ENCODE results near the gene CRTC3.
"Not testable (repeated sequence)": the region's sequence is repeated elsewhere in the genome, so short reads cannot be mapped to it uniquely, and the experiment has no call there.

The CRTC3 gene

GRCh38 chr15:90523373-90523772 is 6.3 kb upstream of the CRTC3 start:
- DNase-seq, result no peak

- DNase-seq, result not testable (repeated sequence)
These were observed 5.5 kb upstream of the CRTC3 start for GRCh38 chr15:90524018-90524803.

- DNase-seq, result no peak
These were observed 732 bp upstream of the CRTC3 start for GRCh38 chr15:90529011-90529370.

DNA sequence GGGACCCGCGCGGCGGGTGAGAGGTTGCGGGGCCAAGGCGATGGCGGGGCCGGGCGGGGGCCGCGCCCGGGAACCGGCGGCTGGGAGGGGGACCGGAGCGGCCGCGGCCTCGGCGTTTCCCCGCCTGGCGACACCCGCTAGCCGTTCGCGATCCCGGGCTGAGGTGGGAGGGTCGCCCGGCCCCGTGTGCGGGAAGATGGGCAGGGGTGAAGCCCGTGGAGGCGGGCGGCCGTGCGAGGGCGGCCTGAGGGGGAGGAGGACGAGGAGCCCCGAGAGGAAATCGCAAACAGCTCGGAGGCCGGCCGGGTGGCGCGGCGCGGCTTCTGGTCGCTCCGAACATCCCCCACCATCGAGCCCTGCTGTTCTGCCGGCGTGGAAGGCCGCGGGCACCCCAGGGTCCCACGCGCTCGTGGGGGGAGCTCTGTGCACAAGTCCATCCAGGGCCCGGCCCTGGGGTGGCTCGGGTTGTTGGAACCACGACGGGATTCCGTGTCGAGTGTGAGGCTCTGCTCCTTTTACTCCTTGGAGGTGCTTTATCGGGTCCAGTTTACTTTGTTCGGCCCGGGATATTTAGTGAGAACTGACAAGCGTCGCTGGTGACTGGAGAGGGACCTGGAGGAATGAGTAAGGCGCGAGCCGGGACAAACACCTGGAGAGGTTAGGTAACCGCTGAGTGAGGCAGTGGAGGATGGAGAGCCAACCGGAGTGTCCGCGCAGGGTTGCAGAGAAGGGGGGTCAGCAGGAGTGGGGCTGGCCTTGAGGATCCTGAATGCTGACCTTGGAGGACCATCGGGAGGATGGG is 728 bp downstream of the CRTC3 start:
- DNase-seq, result peak; percentile 51

- no peak for DNase-seq
These were observed 1.4 kb downstream of the CRTC3 start for GRCh38 chr15:90531147-90531546.

DNA sequence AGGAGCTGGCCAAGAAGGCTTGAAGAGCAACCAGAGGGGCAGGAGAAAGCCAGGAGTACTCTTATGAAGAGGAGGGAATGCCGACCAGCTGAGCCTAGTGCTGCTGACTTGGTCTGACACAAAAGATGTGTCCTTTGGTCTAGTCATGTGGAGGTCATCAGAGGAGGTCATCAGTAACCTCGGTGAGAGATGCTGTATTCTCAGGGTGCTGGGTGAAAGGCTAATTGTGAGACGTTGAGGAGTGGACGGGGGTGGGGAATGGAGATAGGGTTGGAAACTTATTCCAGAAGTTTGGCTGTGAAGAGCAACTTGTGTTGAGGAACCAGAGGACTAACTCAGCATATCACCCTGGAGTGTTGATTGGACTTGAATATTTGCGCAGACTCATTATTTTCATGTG is 5.5 kb downstream of the CRTC3 start:
- DNase-seq, result no peak

GRCh38 chr15:90539789-90540188 is 10.1 kb downstream of the CRTC3 start:
- no peak for DNase-seq

DNA sequence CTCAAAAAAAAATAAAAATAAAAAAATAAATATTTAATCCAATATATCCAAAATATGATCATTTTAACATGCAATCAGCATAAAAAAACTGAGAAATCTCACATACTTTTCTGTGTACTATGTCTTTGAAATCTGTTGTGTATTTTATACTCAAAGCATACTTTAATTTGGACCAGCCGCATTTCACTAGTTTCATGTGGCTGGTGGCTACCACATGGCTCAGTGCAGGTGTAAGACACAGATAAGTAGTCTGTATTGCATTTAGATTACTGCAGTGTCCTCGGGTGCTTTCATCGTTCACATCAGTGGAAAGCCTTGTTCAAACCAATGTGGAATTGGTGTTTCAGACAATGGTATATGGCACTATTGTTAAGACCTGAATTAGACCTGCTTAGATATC is 11.0 kb downstream of the CRTC3 start:
- DNase-seq, result no peak

DNA sequence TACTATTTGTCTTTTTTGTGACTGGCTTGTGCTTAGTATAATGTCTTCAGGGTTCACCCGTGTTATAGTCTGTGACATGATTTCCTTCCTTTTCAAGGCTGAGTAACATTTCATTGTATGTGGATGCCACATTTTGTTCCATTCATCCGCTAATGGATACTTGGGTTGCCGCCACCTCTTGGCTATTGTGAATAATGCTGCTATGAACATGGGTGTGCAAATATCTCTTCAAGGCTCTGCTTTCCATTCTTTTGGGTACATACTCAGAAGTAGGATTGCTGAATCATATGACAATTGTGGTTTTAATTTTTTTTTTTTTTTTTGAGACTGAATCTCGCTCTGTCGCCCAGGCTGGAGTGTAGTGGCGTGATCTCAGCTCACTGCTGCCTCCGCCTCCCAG is 15.4 kb downstream of the CRTC3 start:
- no peak for DNase-seq

- DNase-seq, result no peak
These were observed 17.8 kb downstream of the CRTC3 start for GRCh38 chr15:90547540-90547939.

- no peak for DNase-seq
These were observed 21.2 kb downstream of the CRTC3 start for GRCh38 chr15:90550919-90551318.

DNA sequence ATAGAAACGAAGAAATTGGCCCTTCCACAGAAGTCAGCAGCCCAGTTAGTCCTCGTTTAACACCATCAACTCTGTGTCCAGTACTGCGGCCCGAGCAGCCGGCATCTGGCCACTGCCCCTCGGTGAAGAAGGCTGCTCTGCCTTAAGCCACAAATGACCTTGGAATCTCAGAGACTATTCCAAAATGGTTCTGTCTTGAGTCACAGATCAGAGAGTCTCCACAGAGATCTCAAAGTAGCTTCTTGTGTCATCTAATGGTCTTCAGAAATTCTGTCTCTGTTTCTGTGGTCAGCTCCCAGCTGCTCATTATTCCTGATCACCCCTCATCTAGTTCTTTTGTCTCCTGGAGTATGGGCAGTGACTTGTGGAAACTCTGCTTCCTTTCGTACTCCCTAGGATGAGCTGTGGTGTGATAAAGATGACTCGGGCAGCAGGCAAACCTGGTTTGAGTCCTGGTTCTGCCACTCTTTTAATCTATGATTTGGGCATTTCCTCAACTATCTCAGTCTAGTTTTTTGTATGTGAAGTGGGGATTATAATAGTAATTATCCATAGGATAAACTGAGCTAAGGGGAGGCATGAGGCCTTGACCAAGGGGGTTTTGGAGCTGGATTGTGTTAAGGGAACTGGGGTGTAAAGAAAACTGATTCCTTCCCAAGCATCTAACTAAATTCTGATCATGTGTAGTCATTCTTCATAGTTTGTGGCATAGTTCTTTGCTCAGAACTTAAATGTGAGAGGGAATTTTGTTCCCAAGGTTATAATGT is 22.6 kb downstream of the CRTC3 start:
- DNase-seq, result no peak

- DNase-seq, result no peak
These were observed 23.1 kb downstream of the CRTC3 start for GRCh38 chr15:90552929-90553211.

GRCh38 chr15:90553248-90553745 is 23.6 kb downstream of the CRTC3 start:
- DNase-seq, result no peak

- DNase-seq, result no peak
These were observed 27.7 kb downstream of the CRTC3 start for GRCh38 chr15:90557186-90558084.

- no peak for DNase-seq
These were observed 28.4 kb downstream of the CRTC3 start for GRCh38 chr15:90558171-90558573.

DNA sequence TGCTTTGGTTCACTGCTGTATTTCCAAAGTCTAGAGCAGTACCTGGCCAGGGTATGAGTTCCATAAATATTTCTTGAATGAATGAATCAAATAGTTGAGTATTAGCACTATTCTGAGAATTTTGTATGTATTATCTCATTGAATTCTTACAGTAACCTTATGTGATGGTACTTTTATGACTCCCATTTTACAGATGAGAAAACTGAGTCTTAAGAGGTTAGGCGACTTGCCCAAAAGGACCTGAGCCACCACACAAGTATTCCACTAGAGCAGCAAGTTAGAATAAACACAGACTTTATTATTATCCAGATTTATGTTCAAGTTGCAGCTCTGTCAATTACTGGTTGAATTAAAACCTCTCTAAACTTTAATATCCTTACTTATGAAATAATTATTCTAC is 29.4 kb downstream of the CRTC3 start:
- DNase-seq, result no peak

DNA sequence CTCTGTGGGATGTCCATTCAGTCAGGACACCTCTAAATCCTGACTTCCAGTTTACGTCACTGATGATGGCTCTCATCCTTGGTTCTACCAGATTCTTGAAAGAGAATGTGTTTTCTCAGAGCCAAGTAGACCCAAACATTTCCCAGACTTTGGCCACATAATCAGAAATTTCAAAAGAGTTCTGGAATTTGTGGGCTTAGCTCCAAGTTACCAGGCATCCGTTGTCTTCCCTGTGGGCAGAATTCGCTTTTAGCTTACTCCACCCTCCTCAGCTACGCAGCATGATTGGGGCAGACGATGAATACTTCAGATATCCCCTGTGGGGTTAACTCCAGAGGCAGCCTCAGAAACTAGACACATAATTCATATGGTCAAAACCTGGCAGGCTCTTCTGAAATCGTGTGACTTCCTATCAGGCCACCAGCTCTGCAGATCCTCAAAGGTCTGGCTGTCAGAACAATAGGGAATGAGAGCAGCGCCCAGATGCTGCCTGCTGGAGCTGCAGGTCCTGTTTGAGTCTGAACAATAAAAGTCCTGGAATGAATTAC is 30.6 kb downstream of the CRTC3 start:
- no peak for DNase-seq

- DNase-seq, result no peak
These were observed 31.9 kb downstream of the CRTC3 start for GRCh38 chr15:90561344-90562244.

DNA sequence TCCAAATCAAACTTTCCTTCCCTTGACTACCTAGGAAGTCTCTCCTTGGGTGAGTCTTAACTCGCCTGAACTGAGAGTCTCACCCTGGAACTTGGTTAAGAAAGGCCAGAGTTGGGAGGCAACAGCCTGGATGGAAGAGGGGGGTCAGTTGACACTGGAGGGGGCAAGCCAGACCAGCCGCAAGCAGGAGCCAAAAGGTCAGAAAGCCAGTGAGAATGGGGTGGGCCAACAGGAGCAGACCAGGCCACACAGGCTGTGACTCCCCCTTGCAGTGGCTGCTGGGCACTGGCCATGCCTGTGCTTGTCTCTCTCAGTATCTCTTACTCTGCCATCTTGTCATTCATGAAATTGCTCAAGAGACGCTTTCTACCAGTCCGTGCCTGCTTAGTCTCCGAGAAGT is 32.9 kb downstream of the CRTC3 start:
- DNase-seq, result no peak

- no peak for DNase-seq
These were observed 33.7 kb downstream of the CRTC3 start for GRCh38 chr15:90563463-90563862.

Measured in 8988T (cell line).